H7 (cell line): Measurements from ENCODE around the gene ARHGDIG. TPM values are rescaled to one million over a fixed set of nuclear protein-coding genes. Genes with fewer than 3 reads are reported as not detected.

ENCODE experiments used
- DNase-seq: peaks from one replicate; pipeline ENCODE4 v3.0.0; 2012
- H3K27me3 ChIP-seq: 2 replicates; pipeline ENCODE4 v1.6.0; 2011; ENCODE audit warnings: mild to moderate bottlenecking, low read length; ENCODE audit not compliant: control insufficient read depth, insufficient read depth
- H3K36me3 ChIP-seq: replicated peaks from 2 replicates; pipeline ENCODE4 v1.5.1; 2011; ENCODE audit warnings: low read length; ENCODE audit not compliant: control insufficient read depth, insufficient read depth
- H3K4me3 ChIP-seq: 2 replicates; pipeline ENCODE4 v1.5.1; 2011; ENCODE audit warnings: low read depth, mild to moderate bottlenecking, control low read depth, low read length, moderate library complexity; ENCODE audit not compliant: insufficient read depth
- total RNA-seq: library from RNA; depleted of rRNA; stranded (reverse); fragments of >200 nt; shearing (Covaris generic); gene quantifications from 2 replicates; pipeline ENCODE4 v1.2.3, GENCODE V29; 2014; rRNA removed

Gene ARHGDIG
- 4.0 and 5.3 TPM in 2 replicates for total RNA-seq

GRCh38 chr16:280552-280951, at the start of gene ARHGDIG:
ARHGDIG (plus strand) TSS chr16:280591; CDS start chr16:280681, 90 bp downstream.
- Histone ChIP-seq H3K27me3 (peaks cover 40% of the 10 kb centered on the region), H3K36me3 (no peaks in the 10 kb centered on the region), H3K4me3 (peak within 1 kb of the TSS; percentile 45)
- DNase-seq: peak; percentile 91

GRCh38 chr16:230949-231348, 49.4 kb upstream of the ARHGDIG start:
- no peak for DNase-seq
- H3K36me3 ChIP-seq: peaks cover 16% of the 10 kb centered on the region
- no peaks in the 10 kb centered on the region for H3K27me3 ChIP-seq

DNA sequence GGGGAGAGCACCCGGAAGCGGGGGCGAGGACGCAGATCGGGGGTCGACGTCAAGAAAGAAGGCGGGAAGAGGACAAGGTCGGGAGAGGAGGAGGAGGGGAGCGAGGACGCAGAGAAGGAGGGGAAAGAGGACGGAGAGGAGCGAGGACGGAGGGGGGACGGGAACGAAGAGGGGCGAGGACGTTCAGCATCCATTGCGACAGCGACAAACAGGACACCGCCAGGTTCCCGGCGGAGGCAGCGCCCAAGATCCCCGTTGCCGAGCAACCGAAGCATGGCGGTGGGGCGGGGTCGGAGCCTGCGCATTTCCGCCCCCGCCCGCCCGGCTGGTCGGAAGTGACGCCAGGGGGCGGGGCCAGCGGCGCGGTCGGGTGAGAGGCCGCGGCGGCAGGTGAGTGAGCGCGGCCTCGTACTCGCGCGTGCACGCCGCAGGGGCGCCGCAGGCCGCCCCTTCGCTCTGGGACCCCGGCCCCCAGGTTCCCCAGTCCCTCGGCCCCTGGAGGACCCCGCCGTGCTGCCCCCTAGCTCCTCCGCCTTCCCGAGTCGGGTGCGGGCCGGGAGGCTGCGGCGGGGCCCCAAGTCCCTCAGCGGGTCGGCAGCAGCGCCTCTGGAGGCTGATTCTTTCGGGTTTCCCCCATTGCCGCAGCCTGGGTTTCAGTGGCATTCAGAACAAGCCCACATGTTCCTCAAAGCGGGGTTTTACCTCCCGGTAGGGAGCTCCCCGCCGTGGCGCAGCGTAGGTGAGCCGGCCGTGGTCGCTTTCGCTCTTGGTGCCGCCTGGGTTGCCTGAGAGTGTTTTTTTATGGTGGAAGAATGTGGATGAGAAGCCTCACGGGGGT, 45.7 kb upstream of the ARHGDIG start, which contains the start of gene FAM234A:
Gene FAM234A (plus strand): TSS at position 354 of the 838 bp plus-strand sequence. CDS start 19,593 bp downstream, outside the sequence.
- Histone ChIP-seq H3K36me3 (no peaks in the 10 kb centered on the region), H3K4me3 (peak within 1 kb of the TSS; percentile 89), H3K27me3 (no peaks in the 10 kb centered on the region)
- peak; percentile 99 for DNase-seq

More at GRCh38 chr16:230949-231348, 49.4 kb upstream of the ARHGDIG start:
- no peak overlapping the region for H3K4me3 ChIP-seq

GRCh38 chr16:239948-240277, 40.5 kb upstream of the ARHGDIG start:
- no peak overlapping the region for H3K4me3 ChIP-seq
- no peak for DNase-seq
- no peaks in the 10 kb centered on the region for H3K36me3 ChIP-seq
- no peaks in the 10 kb centered on the region for H3K27me3 ChIP-seq

DNA sequence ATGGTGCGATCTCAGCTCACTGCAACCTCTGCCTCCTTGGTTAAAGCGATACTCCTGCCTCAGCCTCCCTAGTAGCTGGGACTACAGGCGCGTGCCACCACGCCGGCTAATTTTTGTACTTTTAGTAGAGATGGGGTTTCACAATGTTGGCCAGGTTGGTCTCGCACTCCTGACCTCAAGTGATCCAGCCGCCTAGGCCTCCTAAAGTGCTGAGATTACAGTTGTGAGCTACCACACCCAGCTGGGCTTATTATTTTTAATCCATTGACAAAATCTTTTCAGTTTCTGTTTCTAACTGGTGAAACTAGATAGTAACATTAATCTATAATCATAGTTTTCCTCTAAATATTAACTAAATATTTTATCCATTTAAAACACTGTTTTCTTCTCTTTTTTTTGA, 39.8 kb upstream of the ARHGDIG start:
- Histone ChIP-seq H3K27me3 (no peaks in the 10 kb centered on the region), H3K36me3 (no peaks in the 10 kb centered on the region), H3K4me3 (no peak overlapping the region)
- DNase-seq: no peak

GRCh38 chr16:242281-242680, 38.1 kb upstream of the ARHGDIG start:
- no peak overlapping the region for H3K4me3 ChIP-seq
- H3K27me3 ChIP-seq: no peaks in the 10 kb centered on the region
- no peaks in the 10 kb centered on the region for H3K36me3 ChIP-seq
- no peak for DNase-seq

DNA sequence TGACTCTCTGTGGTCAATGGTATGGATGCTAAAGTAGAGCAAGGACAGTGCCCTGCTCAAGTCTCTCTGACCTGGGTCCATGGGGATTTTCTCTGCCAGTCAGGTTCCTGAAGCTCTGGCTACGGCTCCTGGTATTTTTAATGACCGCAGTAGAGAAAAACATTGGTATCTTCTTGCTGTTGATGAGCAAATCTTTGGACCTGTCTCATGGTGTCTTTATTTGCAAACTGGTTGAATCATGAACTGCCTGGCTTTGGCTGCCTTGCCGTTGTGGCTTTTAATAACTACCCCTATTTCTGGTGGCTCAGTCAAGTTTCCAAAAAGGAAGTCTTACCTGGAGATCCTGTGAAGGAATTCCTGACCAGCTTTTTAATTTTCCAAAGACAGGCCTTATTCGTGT, 37.0 kb upstream of the ARHGDIG start:
- Histone ChIP-seq H3K4me3 (no peak overlapping the region), H3K27me3 (no peaks in the 10 kb centered on the region), H3K36me3 (no peaks in the 10 kb centered on the region)
- no peak for DNase-seq

- no peak overlapping the region for H3K4me3 ChIP-seq
- 0 out of 2 replicates have a peak, but pooled peaks cover 1% of the 10 kb centered on the region for H3K36me3 ChIP-seq
- DNase-seq: no peak
- no peaks in the 10 kb centered on the region for H3K27me3 ChIP-seq
Measured at GRCh38 chr16:245105-245504, 35.3 kb upstream of the ARHGDIG start.

GRCh38 chr16:247027-247426, 33.4 kb upstream of the ARHGDIG start:
- DNase-seq: no peak
- H3K27me3 ChIP-seq: no peaks in the 10 kb centered on the region
- no peak overlapping the region for H3K4me3 ChIP-seq
- 0 out of 2 replicates have a peak, but pooled peaks cover 1% of the 10 kb centered on the region for H3K36me3 ChIP-seq

- Histone ChIP-seq H3K36me3 (0 out of 2 replicates have a peak, but pooled peaks cover 3% of the 10 kb centered on the region), H3K27me3 (no peaks in the 10 kb centered on the region), H3K4me3 (no peak overlapping the region)
- DNase-seq: peak; percentile 46
Measured at GRCh38 chr16:249431-249830, 31.0 kb upstream of the ARHGDIG start.

DNA sequence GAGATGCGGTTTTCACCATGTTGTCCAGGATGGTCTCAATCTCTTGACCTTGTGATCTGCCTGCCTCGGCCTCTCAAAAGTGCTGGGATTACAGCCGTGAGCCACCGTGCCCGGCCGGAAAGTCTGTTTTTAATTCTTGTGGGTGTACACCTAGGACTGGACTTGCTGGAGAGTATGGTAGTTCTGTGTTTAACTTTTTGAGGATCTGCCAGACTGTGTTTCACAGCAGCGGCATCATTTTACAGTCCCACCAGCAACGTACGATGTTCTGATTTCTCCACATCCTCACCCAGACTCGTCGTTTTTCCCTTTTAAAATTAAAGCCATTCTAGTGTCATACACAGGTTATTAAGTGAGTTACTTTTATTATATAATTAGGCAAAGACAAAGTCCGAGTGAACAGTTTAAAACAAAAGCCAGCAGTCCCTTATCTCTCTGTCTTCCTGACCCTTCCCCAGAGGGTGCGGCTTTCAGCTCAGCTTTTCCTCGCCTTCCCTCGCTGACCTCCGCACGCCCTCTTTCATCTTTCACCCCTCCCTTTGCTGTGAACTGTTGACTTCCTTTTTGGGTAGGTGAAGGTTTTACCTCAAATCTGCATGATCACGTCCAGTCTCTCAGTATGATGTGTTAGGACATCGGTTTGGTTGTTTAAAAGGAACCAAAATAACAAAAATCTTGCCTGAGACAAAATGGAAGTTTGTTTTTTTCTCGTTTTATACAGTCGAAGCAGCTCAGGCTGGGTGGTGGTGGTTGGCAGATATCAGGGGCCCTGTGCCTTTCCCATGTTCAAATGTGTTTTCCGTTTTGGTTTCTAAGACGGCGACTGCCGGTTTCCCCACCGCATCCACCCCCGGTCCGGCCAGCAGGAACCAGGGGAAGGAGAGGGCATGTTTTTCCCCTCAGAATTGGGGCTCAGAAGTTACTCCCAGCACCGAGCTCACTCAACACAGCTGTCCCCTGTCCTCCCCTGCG, 27.7 kb upstream of the ARHGDIG start:
- Histone ChIP-seq H3K4me3 (no peak overlapping the region), H3K27me3 (no peaks in the 10 kb centered on the region), H3K36me3 (peaks cover 4% of the 10 kb centered on the region)
- no peak for DNase-seq

DNA sequence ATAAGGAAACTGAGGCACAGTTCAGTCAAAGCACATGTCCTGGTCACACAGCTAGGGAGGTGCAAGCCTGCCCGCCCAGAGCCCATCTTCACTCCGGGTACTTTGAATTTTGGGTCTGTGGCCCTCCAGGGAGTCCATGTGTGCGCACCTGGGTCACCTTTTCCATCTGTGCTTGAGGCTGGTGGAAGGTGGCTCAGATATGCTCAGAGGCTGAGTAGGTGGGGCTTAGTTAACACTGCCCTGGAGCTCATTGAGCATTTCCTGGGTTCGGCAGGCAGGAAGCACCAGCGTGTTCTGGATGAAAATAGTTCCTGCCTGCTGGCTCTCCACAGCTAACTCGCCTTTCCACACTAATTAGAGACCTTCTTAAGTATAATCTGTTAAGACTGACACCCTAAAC, 26.6 kb upstream of the ARHGDIG start:
- H3K36me3 ChIP-seq: peaks cover 4% of the 10 kb centered on the region
- no peak for DNase-seq
- no peak overlapping the region for H3K4me3 ChIP-seq
- H3K27me3 ChIP-seq: no peaks in the 10 kb centered on the region

GRCh38 chr16:254461-254860, 25.9 kb upstream of the ARHGDIG start:
- Histone ChIP-seq H3K4me3 (no peak overlapping the region), H3K36me3 (peaks cover 3% of the 10 kb centered on the region), H3K27me3 (no peaks in the 10 kb centered on the region)
- no peak for DNase-seq

GRCh38 chr16:255183-255582, 25.2 kb upstream of the ARHGDIG start:
- DNase-seq: no peak
- peaks cover 7% of the 10 kb centered on the region for H3K36me3 ChIP-seq
- H3K27me3 ChIP-seq: no peaks in the 10 kb centered on the region
- H3K4me3 ChIP-seq: no peak overlapping the region
